GM18951 (cell line): ENCODE results near the gene SFTPA2.

Experiments used
- POLR2A ChIP-seq: IDR thresholded peaks from 4 replicates; pipeline ENCODE4 v1.6.1; 2011; ENCODE audit warnings: mild to moderate bottlenecking; ENCODE audit not compliant: insufficient read length, insufficient read depth; ENCODE audit errors: extremely low read depth
- in situ Hi-C: fragments of 300-500 bp; cut with MboI; formaldehyde crosslinking; loops from one replicate; pipeline ENCODE4 v1.12.0; 2022; ENCODE audit warnings: low sequenced_read_pairs, mixed read lengths, inconsistent platforms; ENCODE audit not compliant: unreplicated experiment

Gene SFTPA2

DNA sequence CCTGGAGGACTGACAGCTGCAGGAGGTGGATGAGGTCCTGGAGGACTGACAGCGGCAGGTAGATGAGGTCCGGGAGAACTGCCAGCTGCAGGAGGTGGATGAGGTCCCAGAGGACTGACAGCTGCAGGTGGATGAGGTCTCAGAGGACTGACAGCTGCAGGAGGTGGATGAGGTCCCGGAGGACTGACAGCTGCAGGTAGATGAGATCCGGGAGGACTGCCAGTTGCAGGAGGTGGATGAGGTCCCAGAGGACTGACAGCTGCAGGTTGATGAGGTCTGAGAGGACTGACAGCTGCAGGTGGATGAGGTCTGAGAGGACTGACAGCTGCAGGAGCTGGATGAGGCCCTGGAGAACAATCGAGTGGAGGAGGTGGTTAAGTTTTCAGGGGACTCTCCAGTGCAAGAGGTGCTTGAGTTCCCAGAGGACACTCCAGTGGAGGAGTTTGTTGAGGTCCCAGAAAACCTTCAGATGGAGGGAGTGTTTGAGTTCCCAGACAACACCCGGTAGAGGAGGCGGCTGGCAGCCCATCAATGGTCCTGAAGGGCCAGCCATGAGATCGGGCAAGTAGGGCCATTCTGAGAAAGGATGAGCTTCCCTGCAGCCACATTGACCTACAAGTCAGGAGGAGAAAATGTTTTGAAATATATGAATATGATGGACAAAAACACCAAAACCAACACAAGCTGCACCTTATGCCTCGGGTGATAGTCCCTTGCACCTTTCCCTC is 52.6 kb downstream of the SFTPA2 start:
- TF ChIP-seq POLR2A, result no peak
- in situ Hi-C loops, result loop anchor here (10.0 kb wide), 1 partner anchor 627 kb away; the partner anchor contains the start of gene PLAC9
